Panc1 (cell line): ENCODE measurements around the gene SERPINE2. TPM values are rescaled to one million over a fixed set of nuclear protein-coding genes. Genes with fewer than 3 reads are reported as not detected.
A peak's percentile ranks its signal among the peaks of the same experiment; 100 is the strongest.

Source experiments
- ATAC-seq: fragments of 200-7000 bp; cut with Tn5 transposase; 2 replicates; pipeline ENCODE4 v1.9.1; 2020; ENCODE audit warnings: mild to moderate bottlenecking, moderate library complexity
- BruUV-seq: library from RNA; stranded (reverse); fragments of 400-500 nt; replicated peaks from 2 replicates; lab custom pipeline; 2021; lab: Mats Ljungman, UMichigan
- CTCF ChIA-PET: fragments of 300-600 bp; sonication (Branson Sonifier 250); formaldehyde crosslinking; loops from one replicate; lab custom pipeline; 2022; ENCODE audit warnings: antibody characterized with exemption; lab: Charles Lee
- POLR2A ChIA-PET: fragments of 300-600 bp; sonication (Branson Sonifier 250); formaldehyde crosslinking; loops from one replicate; lab custom pipeline; 2022; ENCODE audit warnings: antibody characterized with exemption; lab: Charles Lee
- DNase-seq: peaks from one replicate; pipeline ENCODE4 v3.0.0-alpha.2; 2010; ENCODE audit warnings: low read depth, low spot score
- H3K27ac ChIP-seq: 2 replicates; pipeline ENCODE4 v1.5.1; 2011; ENCODE audit warnings: mild to moderate bottlenecking, low read length, inconsistent platforms
- H3K27me3 ChIP-seq: fragments of 200-500 bp; sonication (Bioruptor generic); 2 replicates; pipeline ENCODE4 v1.6.0; 2014; ENCODE audit warnings: low read length, inconsistent platforms; ENCODE audit not compliant: control insufficient read depth, insufficient read depth
- H3K36me3 ChIP-seq: fragments of 200-500 bp; sonication (Bioruptor generic); 2 replicates; pipeline ENCODE4 v1.5.1; 2014; ENCODE audit warnings: inconsistent platforms, mild to moderate bottlenecking, low read length, moderate library complexity; ENCODE audit not compliant: control insufficient read depth, insufficient read depth
- H3K4me1 ChIP-seq: 2 replicates; pipeline ENCODE4 v1.5.1; 2011; ENCODE audit warnings: inconsistent platforms, mild to moderate bottlenecking, low read length, moderate library complexity; ENCODE audit not compliant: control insufficient read depth, insufficient read depth
- H3K4me3 ChIP-seq, 2 experiments: 2 replicates each; pipeline ENCODE4 v1.5.1; 2011 to 2012; ENCODE audit warnings: low read depth in 2 of 2, low read length in 2 of 2, mild to moderate bottlenecking in 2 of 2, inconsistent platforms in 1 of 2, moderate library complexity in 1 of 2
- H3K9me3 ChIP-seq: fragments of 200-500 bp; sonication (Bioruptor generic); 2 replicates; pipeline ENCODE4 v1.5.1; 2014; ENCODE audit warnings: low read depth, mild to moderate bottlenecking, inconsistent platforms, low read length, moderate library complexity; ENCODE audit not compliant: control insufficient read depth, insufficient read depth
- CTCF ChIP-seq: fragments of 450-650 bp; IDR thresholded peaks from 2 replicates; pipeline ENCODE4 v1.5.1; 2017; ENCODE audit warnings: mild to moderate bottlenecking
- POLR2AphosphoS5 ChIP-seq: IDR thresholded peaks from 2 replicates; pipeline ENCODE4 v1.6.1; 2012; ENCODE audit warnings: mild to moderate bottlenecking, low read depth, low read length, moderate library complexity
- REST ChIP-seq, 2 experiments: IDR thresholded peaks; 2 replicates each; pipeline ENCODE4 v1.6.1; 2011 to 2012; ENCODE audit warnings: low read depth in 2 of 2, control low read depth in 1 of 2, low read length in 1 of 2, mild to moderate bottlenecking in 1 of 2, moderate library complexity in 1 of 2; ENCODE audit not compliant: insufficient read depth in 1 of 2
- SIN3A ChIP-seq: IDR thresholded peaks from 2 replicates; pipeline ENCODE4 v1.6.1; 2012; ENCODE audit warnings: low read depth, mild to moderate bottlenecking, low read length, moderate library complexity, borderline replicate concordance; ENCODE audit not compliant: insufficient read depth
- TCF7L2 ChIP-seq: IDR thresholded peaks from 2 replicates; pipeline ENCODE4 v1.6.1; 2011; ENCODE audit warnings: mild to moderate bottlenecking, low read depth, low read length, inconsistent platforms
- in situ Hi-C: cut with HindIII; loops from 2 replicates; pipeline ENCODE4 v1.10.0; 2016; ENCODE audit warnings: low sequenced_read_pairs, low pct_unique_long_range_greater_than_20kb
- intact Hi-C: fragments of 100-400 bp; cut with micrococcal nuclease; formaldehyde crosslinking; loops from one replicate; pipeline ENCODE4 v1.10.0; 2022; ENCODE audit not compliant: unreplicated experiment
- total RNA-seq: library from RNA; stranded (reverse); gene quantifications from one replicate; pipeline ENCODE4 v1.2.1, GENCODE V29; 2021; ENCODE audit not compliant: unreplicated experiment

SERPINE2 gene
- total RNA-seq, 1 experiment from 2014 or later = 3.1 TPM

- DNase-seq (peak; percentile 20), ATAC-seq (peak; percentile 96)
- TF ChIP-seq CTCF (no peak), TCF7L2 (no peak), REST (IDR thresholded peaks at IDR 0.05; ENCODE audit: insufficient read depth in 1 of 2, low read depth in 2 of 2, low read length in 1 of 2) (peak in 1 of 2 experiments; percentile 64; a peak in 1 of 4 replicates), POLR2AphosphoS5 (peak; percentile 76), SIN3A (peak; percentile 96; the same call in 1 of the 2 replicates)
- CTCF ChIA-PET = no interaction called here
- Histone ChIP-seq H3K4me1 (peaks cover 16% of the 10 kb centered on the region), H3K27me3 (no peaks in the 10 kb centered on the region), H3K36me3 (no peaks in the 10 kb centered on the region; the same call in 1 of the 2 replicates), H3K27ac (peak within 1 kb of the TSS; percentile 83), H3K9me3 (no peaks in the 10 kb centered on the region), H3K4me3 (peak within 1 kb of the TSS; percentile 83 to 87)
- POLR2A ChIA-PET = no interaction called here
- intact Hi-C loops (no loop called here), in situ Hi-C loops (no loop called here)
- BruUV-seq = no TSS peak
Measured at GRCh38 chr2:223944703-223945531, 94.2 kb downstream of the SERPINE2 start, which contains the start of gene WDFY1. Gene WDFY1, minus strand, starts transcription at chr2:223945335. Its CDS starts 51 bp downstream, at chr2:223945284.

GRCh38 chr2:223944166-223944702 is 94.9 kb downstream of the SERPINE2 start:
- H3K36me3 ChIP-seq = no peaks in the 10 kb centered on the region; the same call in 1 of the 2 replicates
- POLR2A ChIA-PET = no interaction called here
- H3K4me1 ChIP-seq = peaks cover 16% of the 10 kb centered on the region
- CTCF ChIA-PET = no interaction called here
- H3K9me3 ChIP-seq = no peaks in the 10 kb centered on the region
- intact Hi-C loops (no loop called here), in situ Hi-C loops (no loop called here)
- no peak for TF ChIP-seq POLR2AphosphoS5
- 0 out of 2 replicates have a peak, but pooled peaks have one; percentile 33 for TF ChIP-seq SIN3A
- BruUV-seq = no TSS peak
- peak overlapping the region; percentile 83 to 87 for H3K4me3 ChIP-seq
- peak; percentile 64 for ATAC-seq
- H3K27ac ChIP-seq = peak overlapping the region; percentile 83
- no peaks in the 10 kb centered on the region for H3K27me3 ChIP-seq
- DNase-seq = no peak
